ENCODE measurements around the gene TRIP10.

GRCh38 chr19:6791237-6791636, 51.8 kb downstream of the TRIP10 start:
- no peak for TF ChIP-seq CTCF (IDR thresholded peaks at IDR 0.05)
- TF ChIP-seq EZH2 (IDR thresholded peaks at IDR 0.05), result no peak
- no peak for TF ChIP-seq EZH2phosphoT487 (IDR thresholded peaks at IDR 0.05)
